Omental fat pad (tissue), 4 donors: Measurements from ENCODE around the gene DOK5. TPM values are rescaled to one million over a fixed set of nuclear protein-coding genes. Genes with fewer than 3 reads are reported as not detected.

Experiments
- ATAC-seq: fragments of 150-250 bp; one replicate; pipeline ENCODE4 v1.9.1; 2016; ENCODE audit warnings: mild to moderate bottlenecking, moderate library complexity; ENCODE audit not compliant: low FRiP score
- DNase-seq: peaks from one replicate; pipeline ENCODE4 v3.0.0-alpha.2; 2019; ENCODE audit warnings: low spot score
- total RNA-seq, 4 donors: library from RNA; depleted of rRNA; stranded (reverse); fragments of >200 nt; gene quantifications; one replicate each; pipeline ENCODE4 v1.1.0, GENCODE V29; 2016
- TF ChIP-seq, protein P1 (sequence below), 3 donors: fragments of 450-650 bp; IDR thresholded peaks; one replicate each; pipeline ENCODE4 v1.5.1; 2016 to 2017; ENCODE audit warnings: antibody characterized with exemption in 3 of 3, mild to moderate bottlenecking in 3 of 3, moderate library complexity in 2 of 3

The DOK5 gene
- total RNA-seq, 4 donors from 2014 or later, result 1.9 to 10.2 (median 2.1) TPM

DNA sequence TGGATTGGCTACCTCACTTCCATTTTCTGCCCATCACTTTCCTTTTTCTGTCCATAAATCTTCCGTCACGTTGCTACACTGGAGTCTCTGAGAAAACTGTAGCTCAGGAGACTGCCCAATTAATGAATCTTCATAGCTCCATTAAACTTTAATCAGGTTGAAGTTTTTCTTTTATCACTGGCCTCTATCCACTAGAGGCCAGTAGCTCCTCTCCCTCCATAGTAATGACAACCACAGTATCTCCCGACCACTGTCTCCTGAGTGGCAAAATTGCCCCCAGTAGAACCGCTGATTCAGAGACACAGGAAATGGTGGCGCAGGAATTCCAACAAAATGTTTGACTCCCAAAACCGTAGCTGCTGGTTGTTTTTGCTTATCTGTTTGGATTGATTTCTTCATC lies 18.4 kb upstream of the DOK5 start:
- TF ChIP-seq, protein P1, sequence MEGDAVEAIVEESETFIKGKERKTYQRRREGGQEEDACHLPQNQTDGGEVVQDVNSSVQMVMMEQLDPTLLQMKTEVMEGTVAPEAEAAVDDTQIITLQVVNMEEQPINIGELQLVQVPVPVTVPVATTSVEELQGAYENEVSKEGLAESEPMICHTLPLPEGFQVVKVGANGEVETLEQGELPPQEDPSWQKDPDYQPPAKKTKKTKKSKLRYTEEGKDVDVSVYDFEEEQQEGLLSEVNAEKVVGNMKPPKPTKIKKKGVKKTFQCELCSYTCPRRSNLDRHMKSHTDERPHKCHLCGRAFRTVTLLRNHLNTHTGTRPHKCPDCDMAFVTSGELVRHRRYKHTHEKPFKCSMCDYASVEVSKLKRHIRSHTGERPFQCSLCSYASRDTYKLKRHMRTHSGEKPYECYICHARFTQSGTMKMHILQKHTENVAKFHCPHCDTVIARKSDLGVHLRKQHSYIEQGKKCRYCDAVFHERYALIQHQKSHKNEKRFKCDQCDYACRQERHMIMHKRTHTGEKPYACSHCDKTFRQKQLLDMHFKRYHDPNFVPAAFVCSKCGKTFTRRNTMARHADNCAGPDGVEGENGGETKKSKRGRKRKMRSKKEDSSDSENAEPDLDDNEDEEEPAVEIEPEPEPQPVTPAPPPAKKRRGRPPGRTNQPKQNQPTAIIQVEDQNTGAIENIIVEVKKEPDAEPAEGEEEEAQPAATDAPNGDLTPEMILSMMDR (IDR thresholded peaks at IDR 0.05), result no peak
- DNase-seq (no peak), ATAC-seq (no peak)

DNA sequence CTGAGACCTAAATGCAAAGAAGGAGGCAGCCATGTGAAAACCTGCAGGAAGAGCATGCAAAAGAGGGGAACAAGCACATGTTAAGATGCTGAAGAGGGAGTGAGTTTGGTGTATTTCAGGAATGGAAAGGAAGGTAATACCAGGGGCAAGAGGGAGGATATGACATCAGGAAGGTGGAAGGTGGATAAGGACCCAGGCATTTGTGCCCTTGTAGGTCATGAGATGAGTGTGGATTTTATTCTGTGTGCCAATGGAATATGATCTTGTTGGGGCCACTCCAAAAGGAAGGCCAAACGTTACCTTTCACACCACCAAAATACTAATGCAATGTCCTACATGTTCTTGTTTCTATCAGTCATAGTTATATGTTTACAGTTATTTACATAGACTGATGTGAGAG lies 17.2 kb upstream of the DOK5 start:
- ATAC-seq (no peak), DNase-seq (no peak)

DNA sequence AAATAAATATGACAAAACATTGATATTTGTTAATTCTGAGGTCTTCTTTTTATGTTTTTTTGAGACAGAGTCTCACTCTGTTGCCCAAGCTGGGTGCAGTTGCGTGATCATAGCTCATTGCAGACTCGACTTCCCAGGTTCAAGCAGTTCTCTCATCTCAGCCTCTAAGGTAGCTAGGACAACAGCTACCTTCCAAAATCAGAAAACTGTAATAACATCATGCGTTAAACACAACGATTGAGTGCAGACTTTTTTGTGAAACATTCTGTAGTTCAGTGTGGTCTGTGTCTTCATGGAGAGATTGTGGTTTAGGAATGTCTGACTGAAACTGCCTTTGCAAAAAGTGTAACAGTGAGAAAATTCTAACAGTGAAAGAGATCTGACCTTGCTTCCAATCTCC lies 16.1 kb upstream of the DOK5 start:
- DNase-seq (no peak), ATAC-seq (no peak)
- TF ChIP-seq, protein P1 (IDR thresholded peaks at IDR 0.05), result no peak

More for the DNA sequence above, 17.2 kb upstream of the DOK5 start:
- TF ChIP-seq, protein P1 (IDR thresholded peaks at IDR 0.05), result no peak

DNA sequence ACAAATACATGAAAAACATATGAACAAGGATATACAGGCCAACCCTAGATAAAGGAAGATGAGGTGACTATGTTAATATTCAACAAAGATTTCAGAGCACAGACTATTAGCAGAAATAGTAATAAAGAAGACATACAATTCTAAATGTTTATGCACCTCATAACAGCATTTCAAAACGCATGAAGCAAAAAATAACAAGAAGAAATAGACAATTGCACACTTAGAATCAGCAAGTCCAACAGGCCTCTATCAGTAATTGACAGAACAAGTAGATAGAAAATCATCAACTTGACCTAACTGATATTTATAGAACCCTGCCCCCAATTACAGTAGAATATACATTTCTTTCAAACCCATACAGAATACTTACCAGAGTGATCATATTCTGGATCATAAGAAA lies 11.4 kb upstream of the DOK5 start:
- no peak for ATAC-seq
- DNase-seq, result no peak
- TF ChIP-seq, protein P1 (IDR thresholded peaks at IDR 0.05), result no peak

DNA sequence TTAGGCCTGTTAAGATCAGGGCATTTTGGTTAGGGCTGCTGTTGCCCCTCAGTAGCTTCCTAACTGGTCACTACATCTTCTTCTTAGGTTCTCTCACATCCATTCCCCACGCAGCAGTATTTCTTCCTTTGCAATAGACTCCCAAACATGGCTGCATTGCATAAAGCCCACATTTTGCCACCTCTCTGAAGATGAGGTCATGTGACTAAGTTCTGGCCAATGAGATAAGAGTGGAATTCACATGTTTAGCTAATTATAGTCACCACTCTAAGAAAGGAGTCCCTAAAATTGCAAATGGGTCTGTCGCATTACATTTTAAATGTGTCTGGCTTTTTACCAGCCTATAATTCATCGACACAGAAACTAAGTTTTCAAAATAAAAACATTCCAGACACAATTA lies 9.3 kb upstream of the DOK5 start:
- DNase-seq (no peak), ATAC-seq (no peak)
- TF ChIP-seq, protein P1 (IDR thresholded peaks at IDR 0.05), result no peak

DNA sequence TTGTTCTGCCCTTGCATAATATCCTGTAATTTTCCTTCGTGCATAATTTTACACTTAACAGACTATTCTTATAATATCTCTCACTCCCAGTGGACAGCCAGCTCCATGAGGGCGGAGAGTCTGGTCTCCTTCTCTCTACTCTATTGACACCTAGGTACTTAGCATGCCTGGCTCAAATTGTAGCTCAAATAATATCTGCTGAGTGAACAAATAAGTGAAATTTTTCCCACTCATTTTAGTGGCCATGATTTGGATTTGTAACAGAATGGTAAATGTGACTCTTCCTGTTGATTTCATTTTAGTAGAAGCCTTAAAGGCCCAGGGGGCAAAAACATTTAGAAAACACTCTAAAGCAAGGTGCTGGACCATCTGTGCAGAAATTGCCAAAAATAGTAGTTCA lies 7.8 kb upstream of the DOK5 start:
- no peak for ATAC-seq
- no peak for DNase-seq
- TF ChIP-seq, protein P1 (IDR thresholded peaks at IDR 0.05), result no peak

DNA sequence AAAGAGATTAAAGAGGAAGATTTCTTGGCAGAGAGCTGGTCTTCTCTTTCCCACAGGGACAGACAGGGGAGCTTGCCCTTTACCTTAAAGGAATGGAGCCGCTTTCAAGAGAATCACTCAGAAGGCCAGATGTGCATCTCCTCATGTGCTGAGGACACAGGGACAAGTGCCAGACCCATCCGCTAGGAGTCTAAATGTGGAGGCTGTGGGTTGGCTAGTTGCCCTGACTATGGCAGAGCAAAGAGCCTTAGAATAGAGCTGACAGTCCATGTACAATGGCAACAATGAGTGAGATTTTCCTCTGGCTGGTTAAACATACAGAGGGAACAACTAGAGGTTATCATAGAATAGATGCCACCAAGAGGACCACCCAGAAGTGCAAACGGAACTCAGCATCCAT lies 7.3 kb upstream of the DOK5 start:
- TF ChIP-seq, protein P1 (IDR thresholded peaks at IDR 0.05), result no peak
- ATAC-seq (no peak), DNase-seq (no peak)
